T-helper 1 cell treated with Interleukin-12 subunit alpha and Interleukin-12 subunit beta and Interleukin-4 antibody, amounts not matched to agents 30 μg/mL and 1 μg/mL, for 36 hours (primary cell): ENCODE measurements around the gene SIGMAR1.

Experiments
- H3K27ac Mint-ChIP-seq: one replicate; pipeline ENCODE4 v1.8.0; 2021; ENCODE audit warnings: mild to moderate bottlenecking, mixed read lengths
- H3K27me3 Mint-ChIP-seq: one replicate; pipeline ENCODE4 v1.8.0; 2021; ENCODE audit warnings: low read depth, mixed read lengths
- H3K36me3 Mint-ChIP-seq: one replicate; pipeline ENCODE4 v1.8.0; 2021; ENCODE audit warnings: low read depth, mixed read lengths
- H3K4me1 Mint-ChIP-seq: one replicate; pipeline ENCODE4 v1.8.0; 2021; ENCODE audit warnings: low read depth, mixed read lengths
- H3K4me3 Mint-ChIP-seq: one replicate; pipeline ENCODE4 v1.8.0; 2021; ENCODE audit warnings: mild to moderate bottlenecking, moderate library complexity, mixed read lengths
- H3K9me3 Mint-ChIP-seq: one replicate; pipeline ENCODE4 v1.8.0; 2021; ENCODE audit warnings: mixed read lengths

The SIGMAR1 gene

DNA sequence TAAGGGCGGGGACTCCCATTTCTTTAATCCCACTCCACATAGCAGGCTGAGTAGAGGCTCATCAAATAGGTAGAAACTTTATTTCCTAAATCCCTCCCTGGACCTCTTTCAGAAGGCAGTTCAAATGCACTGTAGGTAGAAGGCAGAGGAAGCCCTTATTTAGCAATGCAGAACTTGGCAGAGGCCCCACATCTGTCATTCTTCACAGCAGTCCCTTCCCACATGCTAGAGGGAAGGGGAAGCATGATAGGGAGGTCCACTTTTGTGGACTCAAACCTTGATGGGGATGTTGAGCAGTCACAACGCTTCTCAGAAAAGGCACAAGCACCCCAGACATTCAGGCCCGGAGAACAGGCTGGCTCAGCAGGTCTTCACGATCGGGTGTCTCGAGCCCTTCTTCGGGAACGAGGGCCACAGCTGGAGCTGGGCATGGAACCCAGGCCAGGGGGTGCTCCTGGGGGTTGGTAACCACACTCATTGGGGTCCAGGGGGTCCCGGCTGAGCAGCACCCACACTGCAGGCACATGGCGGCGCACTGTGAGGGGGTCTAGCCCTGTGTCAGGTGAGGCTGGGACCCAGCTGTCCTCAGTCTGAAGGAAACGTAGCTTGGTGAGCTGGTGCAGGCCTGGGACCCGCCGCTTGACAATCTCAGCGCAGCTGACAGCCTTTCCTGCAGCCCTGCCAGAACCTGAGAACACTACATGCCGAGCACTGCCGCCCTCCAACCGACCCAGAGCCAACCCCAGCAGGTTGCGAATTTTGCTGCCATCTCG lies 27.0 kb downstream of the SIGMAR1 start:
- Mint-ChIP-seq H3K9me3 (no peaks in the 10 kb centered on the region), H3K27ac (no peak overlapping the region), H3K36me3 (peaks cover 6% of the 10 kb centered on the region), H3K4me3 (peak overlapping the region; percentile 42), H3K27me3 (no peaks in the 10 kb centered on the region), H3K4me1 (peaks cover 17% of the 10 kb centered on the region)

DNA sequence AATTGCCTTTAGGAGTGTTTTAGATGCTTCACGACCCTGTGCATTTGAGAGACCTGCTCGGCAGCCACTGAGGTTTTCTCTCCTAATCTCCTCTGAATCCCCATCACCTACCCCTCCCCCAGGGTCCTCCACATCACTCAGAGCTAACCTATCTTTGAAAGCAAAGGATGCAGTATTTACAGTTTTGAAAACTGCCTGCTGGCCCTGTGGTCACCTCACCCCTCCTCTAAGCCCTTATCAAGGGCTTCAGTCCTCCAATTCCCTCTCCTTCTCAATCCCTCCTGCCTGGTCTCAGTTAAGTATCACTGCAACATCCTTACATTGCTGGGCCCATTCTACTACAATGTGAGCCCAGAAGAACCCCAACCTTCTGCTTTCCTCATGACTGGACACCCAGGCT lies 30.3 kb downstream of the SIGMAR1 start:
- Mint-ChIP-seq H3K4me3 (no peak overlapping the region), H3K9me3 (no peaks in the 10 kb centered on the region), H3K36me3 (no peaks in the 10 kb centered on the region), H3K27me3 (peaks cover 14% of the 10 kb centered on the region), H3K27ac (no peak overlapping the region), H3K4me1 (peaks cover 8% of the 10 kb centered on the region)

DNA sequence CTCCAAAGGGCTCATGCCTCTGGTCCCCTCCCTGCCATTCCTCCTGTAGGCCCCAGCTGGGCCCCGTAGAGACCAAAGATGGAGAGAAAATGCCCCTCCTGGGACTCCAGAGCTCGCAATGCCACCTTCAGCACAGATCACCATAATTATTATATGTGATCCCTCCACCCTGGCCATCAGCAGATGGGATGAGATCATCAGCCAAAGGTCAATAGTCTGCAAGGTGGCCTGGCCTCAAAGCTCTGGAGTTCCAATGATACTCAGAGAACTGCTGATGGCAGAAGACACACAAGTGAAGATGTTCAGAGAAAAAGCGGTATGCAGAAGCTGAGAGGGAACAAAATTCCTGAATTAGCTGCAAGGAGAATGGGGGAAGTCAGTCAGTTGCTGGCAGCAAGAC lies 30.7 kb downstream of the SIGMAR1 start:
- H3K4me3 Mint-ChIP-seq = no peak overlapping the region
- no peak overlapping the region for H3K27ac Mint-ChIP-seq
- no peaks in the 10 kb centered on the region for H3K36me3 Mint-ChIP-seq
- H3K4me1 Mint-ChIP-seq = peaks cover 6% of the 10 kb centered on the region
- peaks cover 14% of the 10 kb centered on the region for H3K27me3 Mint-ChIP-seq
- no peaks in the 10 kb centered on the region for H3K9me3 Mint-ChIP-seq

DNA sequence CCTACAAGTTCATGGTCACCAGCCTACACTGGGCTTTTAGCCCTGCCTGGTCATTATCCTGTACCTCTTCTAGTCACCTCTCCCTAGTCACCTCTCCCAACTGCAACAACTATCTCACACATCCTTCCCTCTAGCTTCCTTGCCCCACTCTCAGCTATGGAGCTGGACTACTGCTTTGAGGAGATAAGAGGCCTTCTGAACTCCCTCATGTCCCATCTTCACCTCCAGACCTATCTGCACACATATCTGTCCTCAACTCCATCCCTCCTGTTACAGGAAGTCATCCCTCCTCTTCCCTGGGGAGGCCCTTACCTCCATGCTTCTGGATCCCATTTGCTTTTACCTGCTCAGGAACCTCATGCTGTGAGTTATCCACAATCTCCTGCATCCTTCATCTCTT lies 31.4 kb downstream of the SIGMAR1 start:
- Mint-ChIP-seq H3K36me3 (no peaks in the 10 kb centered on the region), H3K4me3 (no peak overlapping the region), H3K27me3 (peaks cover 21% of the 10 kb centered on the region), H3K27ac (no peak overlapping the region), H3K9me3 (no peaks in the 10 kb centered on the region), H3K4me1 (peaks cover under 1% of the 10 kb centered on the region)

DNA sequence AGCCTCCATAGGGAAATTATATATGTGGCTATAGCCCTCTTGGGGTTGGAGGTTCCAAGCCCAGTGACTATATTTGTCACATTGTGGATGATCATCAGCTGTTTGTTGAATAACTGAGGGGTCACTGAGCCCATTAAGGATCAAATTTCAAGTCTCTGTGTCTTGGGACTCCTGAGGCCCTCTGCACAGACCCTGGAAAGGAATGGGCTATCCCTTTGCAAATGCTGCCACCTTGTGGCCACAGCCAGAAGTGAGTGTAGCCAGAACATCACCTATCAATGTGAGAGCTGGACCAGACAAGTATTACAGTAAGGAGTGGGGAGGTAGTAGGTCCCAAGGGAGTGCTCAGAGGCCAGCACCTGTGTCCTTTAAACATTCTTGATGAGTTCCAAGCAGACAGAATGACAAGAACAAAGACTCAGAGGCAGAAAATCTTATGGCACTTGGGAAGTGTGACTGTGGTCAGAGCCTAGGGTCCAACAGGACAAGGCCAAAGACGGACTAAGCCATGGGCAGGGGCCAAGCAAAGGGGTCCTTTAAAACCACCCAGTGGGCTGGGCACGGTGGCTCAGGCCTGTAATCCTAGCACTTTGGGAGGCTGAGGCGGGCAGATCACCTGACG lies 33.9 kb downstream of the SIGMAR1 start:
- peaks cover 25% of the 10 kb centered on the region for H3K27me3 Mint-ChIP-seq
- no peak overlapping the region for H3K4me3 Mint-ChIP-seq
- H3K9me3 Mint-ChIP-seq = no peaks in the 10 kb centered on the region
- no peak overlapping the region for H3K27ac Mint-ChIP-seq
- no peaks in the 10 kb centered on the region for H3K36me3 Mint-ChIP-seq
- no peaks in the 10 kb centered on the region for H3K4me1 Mint-ChIP-seq

DNA sequence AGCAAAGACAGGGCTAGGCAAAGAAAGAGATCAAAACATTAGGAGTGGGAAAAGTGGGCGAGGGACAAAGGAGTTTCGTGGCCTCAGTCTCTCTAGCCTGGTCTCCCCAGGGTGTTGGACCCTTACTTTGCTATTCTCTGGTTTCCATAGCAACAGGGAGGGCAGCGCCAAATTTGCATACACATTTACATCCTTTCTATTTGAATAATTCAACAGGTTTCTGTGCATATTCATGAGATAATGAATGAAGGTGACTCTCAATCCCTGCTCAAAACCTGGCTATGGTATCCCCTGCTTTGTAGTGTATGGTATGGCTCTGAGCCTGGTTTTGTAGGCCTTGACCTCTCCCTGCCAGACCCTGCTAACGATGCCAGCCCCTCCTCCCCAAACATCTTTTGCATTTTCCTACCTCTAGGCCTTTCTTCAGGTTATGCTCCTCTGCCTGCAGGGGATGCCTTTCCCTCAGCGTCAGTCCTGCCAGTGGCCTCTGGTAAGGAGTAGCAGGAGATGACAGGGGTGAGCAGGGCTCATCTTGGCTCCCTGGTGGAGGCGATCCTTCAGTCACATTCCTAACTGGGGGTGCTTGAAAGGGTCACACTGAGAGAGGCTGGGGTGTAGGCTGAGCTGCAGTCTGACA lies 35.5 kb downstream of the SIGMAR1 start:
- Mint-ChIP-seq H3K36me3 (no peaks in the 10 kb centered on the region), H3K27me3 (peaks cover 25% of the 10 kb centered on the region), H3K4me1 (no peaks in the 10 kb centered on the region), H3K27ac (no peak overlapping the region), H3K9me3 (no peaks in the 10 kb centered on the region), H3K4me3 (no peak overlapping the region)

DNA sequence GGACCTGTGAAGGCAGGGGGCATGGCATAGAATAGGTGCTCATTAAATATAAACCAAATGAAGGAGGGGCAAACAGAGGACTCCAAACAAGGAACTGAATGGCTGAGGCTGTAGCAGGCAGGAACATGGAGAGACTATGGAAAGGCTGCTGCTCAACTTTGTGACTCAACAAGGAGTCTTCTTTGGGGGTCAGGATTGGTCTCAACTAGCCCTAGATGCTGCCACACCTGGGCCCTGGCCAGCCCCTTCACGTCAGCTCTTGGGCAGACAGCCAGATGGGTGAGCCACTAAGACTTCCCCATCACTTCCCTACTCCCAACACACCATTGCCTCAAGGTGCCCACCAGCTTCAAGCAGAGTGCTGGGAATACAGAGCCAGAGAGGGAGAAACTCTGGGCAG lies 36.7 kb downstream of the SIGMAR1 start:
- Mint-ChIP-seq H3K27ac (no peak overlapping the region), H3K4me1 (no peaks in the 10 kb centered on the region), H3K36me3 (no peaks in the 10 kb centered on the region), H3K4me3 (no peak overlapping the region), H3K27me3 (peaks cover 30% of the 10 kb centered on the region), H3K9me3 (no peaks in the 10 kb centered on the region)

DNA sequence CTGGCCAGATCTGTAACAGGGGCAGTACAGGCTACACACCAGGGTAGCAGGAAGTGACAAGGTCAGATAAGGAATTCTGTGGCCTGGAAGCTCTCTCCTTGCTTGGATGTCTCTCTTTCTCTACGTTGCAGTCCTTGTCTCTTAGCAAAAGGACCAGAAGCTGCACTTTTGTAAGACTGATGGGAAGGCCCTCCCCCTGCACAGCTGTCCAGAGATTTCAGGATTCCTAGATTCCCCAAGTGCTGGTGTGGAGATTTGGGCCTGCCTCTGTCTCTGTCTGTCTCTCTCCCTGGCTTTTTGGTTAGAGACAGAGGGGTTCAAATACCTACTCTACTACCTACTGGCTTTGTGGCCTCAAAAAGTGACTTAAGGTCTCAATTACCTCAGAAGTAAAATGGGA lies 38.0 kb downstream of the SIGMAR1 start:
- peaks cover 27% of the 10 kb centered on the region for H3K27me3 Mint-ChIP-seq
- H3K27ac Mint-ChIP-seq = no peak overlapping the region
- no peaks in the 10 kb centered on the region for H3K4me1 Mint-ChIP-seq
- H3K36me3 Mint-ChIP-seq = no peaks in the 10 kb centered on the region
- no peak overlapping the region for H3K4me3 Mint-ChIP-seq
- H3K9me3 Mint-ChIP-seq = no peaks in the 10 kb centered on the region

DNA sequence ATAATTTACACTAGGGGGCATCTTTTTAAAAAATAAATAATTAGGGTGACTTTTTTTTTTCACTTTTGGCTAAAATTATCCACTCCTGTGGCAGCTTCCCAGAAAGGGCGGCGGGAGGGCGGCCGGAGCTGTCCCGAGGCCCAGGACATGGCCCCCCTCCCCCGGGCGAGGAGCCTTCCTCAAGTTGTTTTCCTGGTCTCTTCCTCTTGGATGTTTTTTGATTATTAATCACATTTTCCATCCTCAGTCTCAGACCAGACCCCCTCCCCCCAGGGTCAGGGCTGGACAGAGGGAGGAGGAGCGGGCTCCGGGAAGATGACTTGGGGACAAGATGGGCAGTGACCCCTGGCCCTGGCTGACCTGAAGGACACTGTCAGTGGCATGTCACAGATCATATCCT lies 43.4 kb downstream of the SIGMAR1 start:
- H3K27me3 Mint-ChIP-seq = peaks cover 52% of the 10 kb centered on the region
- H3K27ac Mint-ChIP-seq = no peak overlapping the region
- no peaks in the 10 kb centered on the region for H3K36me3 Mint-ChIP-seq
- H3K4me1 Mint-ChIP-seq = peaks cover 11% of the 10 kb centered on the region
- no peaks in the 10 kb centered on the region for H3K9me3 Mint-ChIP-seq
- H3K4me3 Mint-ChIP-seq = no peak overlapping the region

DNA sequence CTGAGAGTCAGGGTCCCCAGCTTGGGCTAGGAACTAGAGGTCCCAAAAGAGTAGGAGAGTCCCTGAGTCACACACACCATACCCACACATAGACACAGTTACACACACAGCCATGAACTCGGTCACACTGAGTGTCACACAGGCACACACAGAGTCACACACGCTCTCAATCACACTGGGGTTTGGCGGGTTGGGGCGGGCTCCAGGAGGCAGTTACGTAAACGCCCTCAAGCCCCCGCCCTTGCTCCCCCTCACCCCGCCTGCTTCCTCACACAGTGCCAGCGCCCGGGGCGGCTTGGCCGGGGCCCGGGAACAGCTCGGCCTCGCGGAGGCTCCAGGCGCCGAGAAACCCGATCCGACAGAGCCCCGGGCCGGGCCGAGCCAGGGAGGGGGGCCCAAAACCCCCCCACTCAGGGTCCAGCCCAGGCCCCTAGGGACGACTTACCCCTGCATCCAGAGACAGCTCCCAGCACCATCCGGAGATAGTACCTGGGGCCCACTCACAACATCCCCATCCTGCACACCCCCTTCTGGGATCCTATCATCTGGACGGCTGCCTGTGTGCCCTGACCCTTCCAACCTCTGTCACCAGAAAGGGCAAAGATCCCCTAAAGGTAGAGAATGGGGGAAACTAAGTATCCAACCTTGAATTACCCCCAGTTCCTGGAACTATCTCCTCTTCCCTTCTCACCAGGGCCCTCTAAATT lies 44.5 kb downstream of the SIGMAR1 start:
- Mint-ChIP-seq H3K4me1 (peaks cover 17% of the 10 kb centered on the region), H3K27ac (no peak overlapping the region), H3K27me3 (peaks cover 62% of the 10 kb centered on the region), H3K36me3 (no peaks in the 10 kb centered on the region), H3K9me3 (no peaks in the 10 kb centered on the region), H3K4me3 (peak overlapping the region; percentile 52)

DNA sequence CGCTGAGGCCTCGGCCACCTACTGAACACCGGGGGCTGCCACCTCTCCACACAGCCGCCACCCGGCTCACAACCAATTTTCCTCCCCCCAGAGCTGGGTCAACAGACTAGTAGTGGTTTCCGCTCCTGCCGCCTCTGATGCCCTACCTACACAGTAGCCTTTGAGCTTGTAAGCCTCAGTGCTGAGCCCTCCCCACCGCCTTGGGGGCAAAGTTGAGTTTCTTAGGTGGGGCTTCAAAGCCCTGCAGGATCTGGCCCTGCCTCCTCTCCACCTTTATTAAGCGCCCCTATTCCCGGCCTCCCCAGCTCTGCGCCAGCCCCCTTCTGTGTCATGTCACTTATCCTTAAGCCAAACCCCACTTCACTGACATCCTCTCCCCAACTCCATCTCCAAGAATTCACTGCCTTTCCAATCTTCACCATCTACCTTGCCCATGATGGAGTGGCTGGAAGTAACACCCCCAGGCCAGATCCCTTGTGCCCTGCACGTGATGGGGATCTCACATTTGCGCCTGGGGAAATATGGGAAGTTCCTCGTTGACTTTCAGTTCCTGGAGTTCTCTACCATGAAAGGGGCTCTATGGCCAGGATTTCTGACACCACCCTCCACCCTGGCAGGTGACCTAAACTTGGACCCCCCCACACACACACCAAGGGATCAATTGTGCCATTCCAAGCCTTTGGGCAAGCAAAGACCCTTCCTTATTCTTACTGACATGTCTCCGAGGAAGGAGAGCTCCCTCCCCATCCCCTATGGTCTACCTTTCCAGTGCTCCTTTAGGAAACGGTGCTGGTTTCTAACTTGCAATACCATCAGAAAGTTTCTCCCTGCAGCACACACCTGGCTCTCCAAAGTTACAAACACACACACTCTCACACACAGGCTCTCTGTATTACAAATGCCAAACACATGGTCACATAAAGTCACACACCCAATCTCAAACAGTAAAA lies 45.4 kb downstream of the SIGMAR1 start:
- Mint-ChIP-seq H3K4me1 (peaks cover 17% of the 10 kb centered on the region), H3K36me3 (no peaks in the 10 kb centered on the region), H3K4me3 (peak overlapping the region; percentile 52), H3K27ac (no peak overlapping the region), H3K9me3 (no peaks in the 10 kb centered on the region), H3K27me3 (peaks cover 71% of the 10 kb centered on the region)

DNA sequence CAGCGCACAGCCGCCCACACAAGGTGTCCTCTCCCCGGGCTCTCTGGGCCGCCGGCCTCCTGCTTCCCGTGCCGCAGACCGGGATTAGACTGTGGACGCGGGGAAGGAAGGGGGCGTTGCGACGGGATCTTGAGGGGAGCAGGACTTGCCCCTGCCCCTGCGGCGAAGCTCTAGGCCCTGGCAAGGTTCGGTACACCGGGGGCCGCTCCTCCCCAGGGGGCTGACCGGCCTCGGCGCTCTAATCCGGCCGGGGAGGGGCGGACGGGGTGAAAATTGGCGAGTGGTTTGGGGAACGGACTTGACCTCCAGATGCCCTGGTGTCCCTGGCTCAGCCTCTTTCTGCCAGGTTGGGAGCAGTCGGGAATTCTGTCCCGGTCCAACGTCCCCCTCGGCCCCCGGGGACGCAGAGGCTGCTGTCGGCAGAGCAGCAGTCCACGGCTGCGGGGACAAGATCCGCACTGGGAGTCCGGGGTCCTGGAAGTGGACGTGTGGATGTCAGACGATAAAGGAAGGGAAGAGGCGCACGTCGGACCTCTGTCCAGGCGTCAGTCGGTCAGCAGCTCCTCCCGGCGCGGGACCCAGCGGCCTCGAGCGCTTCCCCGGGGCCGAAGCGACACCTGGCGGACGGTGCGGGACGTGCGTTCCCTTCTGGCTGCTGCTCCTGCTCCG lies 46.2 kb downstream of the SIGMAR1 start:
- Mint-ChIP-seq H3K27ac (no peak overlapping the region), H3K4me1 (peaks cover 17% of the 10 kb centered on the region), H3K36me3 (no peaks in the 10 kb centered on the region), H3K9me3 (no peaks in the 10 kb centered on the region), H3K4me3 (peak overlapping the region; percentile 37), H3K27me3 (peaks cover 78% of the 10 kb centered on the region)

DNA sequence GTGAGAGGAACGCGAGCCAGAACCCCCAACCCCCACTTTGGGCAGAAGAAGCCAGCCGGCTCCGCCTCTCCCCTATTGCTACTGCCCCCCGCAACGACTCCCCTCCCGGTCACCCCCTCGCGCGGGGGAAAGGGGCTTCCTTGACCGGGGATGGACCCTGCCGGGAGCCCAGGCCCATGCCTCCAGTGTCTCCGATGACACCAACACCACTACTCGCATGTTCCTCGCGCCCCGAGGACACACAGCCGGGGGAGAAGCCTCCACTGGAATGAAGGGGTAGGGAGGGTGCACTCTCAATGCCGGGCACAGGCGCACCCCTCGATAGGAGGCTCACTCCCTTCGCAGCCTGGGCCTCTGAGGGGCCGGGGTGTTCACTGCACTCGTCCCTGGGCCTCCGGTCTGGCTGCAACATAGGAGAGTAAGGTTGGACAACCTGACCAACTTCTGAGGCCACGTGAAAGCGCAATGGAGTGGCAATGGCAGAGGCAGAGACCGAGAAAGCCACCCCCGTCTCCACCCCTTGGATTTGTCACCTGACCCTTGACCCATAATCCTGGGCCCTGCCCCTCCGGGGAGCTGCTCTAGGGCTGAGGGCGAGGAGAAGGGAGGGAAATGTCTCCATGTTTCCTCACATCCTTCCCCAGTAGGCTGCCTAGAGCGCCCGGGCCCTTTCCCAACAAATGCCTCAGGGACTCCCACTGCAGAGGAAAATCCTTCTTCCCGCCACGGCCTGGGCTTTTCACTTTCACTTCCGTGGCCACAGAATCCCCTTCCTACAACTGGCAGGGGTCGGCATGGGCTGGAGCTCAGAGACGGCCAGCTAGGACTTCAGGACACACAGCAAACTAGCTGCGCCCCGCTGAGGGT lies 47.0 kb downstream of the SIGMAR1 start:
- H3K4me1 Mint-ChIP-seq = peaks cover 17% of the 10 kb centered on the region
- H3K27me3 Mint-ChIP-seq = peaks cover 81% of the 10 kb centered on the region

More for the DNA sequence above, 47.0 kb downstream of the SIGMAR1 start:
- Mint-ChIP-seq H3K4me3 (peak overlapping the region; percentile 37), H3K36me3 (no peaks in the 10 kb centered on the region), H3K27ac (no peak overlapping the region), H3K9me3 (no peaks in the 10 kb centered on the region)
